NCI-H2196 (cell line): ENCODE results near the gene RTEL1.

Experiments
- DNase-seq: peaks from one replicate; lab custom pipeline; 2025; ENCODE audit not compliant: unreplicated experiment; lab: John Stamatoyannopoulos, UW

The RTEL1 gene

GRCh38 chr20:63738687-63739129 lies 80.6 kb downstream of the RTEL1 start:
- no peak for DNase-seq

- peak; percentile 90 for DNase-seq
Measured at GRCh38 chr20:63739130-63740069, 81.3 kb downstream of the RTEL1 start, which contains the start of gene SLC2A4RG. SLC2A4RG (plus strand) TSS chr20:63739776; CDS start chr20:63739913, 137 bp downstream.

- DNase-seq = peak; percentile 67
Measured at GRCh38 chr20:63740070-63740626, 82.0 kb downstream of the RTEL1 start.

- peak; percentile 88 for DNase-seq
Measured at GRCh38 chr20:63740627-63741353, 82.7 kb downstream of the RTEL1 start.

- DNase-seq = no peak
Measured at GRCh38 chr20:63741354-63741675, 83.2 kb downstream of the RTEL1 start.

GRCh38 chr20:63741676-63742380 lies 83.7 kb downstream of the RTEL1 start:
- DNase-seq = no peak

GRCh38 chr20:63742381-63743024 lies 84.4 kb downstream of the RTEL1 start:
- DNase-seq = no peak

GRCh38 chr20:63743210-63743970 lies 85.3 kb downstream of the RTEL1 start:
- DNase-seq = no peak

- DNase-seq = no peak
Measured at GRCh38 chr20:63744158-63744557, 86.0 kb downstream of the RTEL1 start.

- no peak for DNase-seq
Measured at GRCh38 chr20:63744574-63745423, 86.7 kb downstream of the RTEL1 start.

GRCh38 chr20:63745424-63745805 lies 87.3 kb downstream of the RTEL1 start:
- DNase-seq = no peak
